ENCODE results near the gene KLK10.

- TF ChIP-seq POLR2A (IDR thresholded peaks at IDR 0.05; ENCODE audit: low read depth, low read length) (no peak), IRF3 (IDR thresholded peaks at IDR 0.05) (no peak), RELA (IDR thresholded peaks at IDR 0.05; ENCODE audit: borderline replicate concordance, partially characterized antibody) (no peak), MAX (IDR thresholded peaks at IDR 0.05; ENCODE audit: low read depth, low read length) (no peak), ASH2L (IDR thresholded peaks at IDR 0.05; ENCODE audit: borderline replicate concordance, low read depth) (no peak), CTCF (IDR thresholded peaks at IDR 0.05 in 2 of 3, conservative IDR thresholded peaks at IDR 0.05 in 1 of 3; ENCODE audit: control insufficient read depth in 2 of 3, extremely low read depth in 1 of 3, insufficient read depth in 1 of 3, low read depth in 3 of 3, low read length in 3 of 3) (no peak), TCF3 (IDR thresholded peaks at IDR 0.05; ENCODE audit: borderline replicate concordance, insufficient read depth, low read depth, low read length) (no peak), IRF5 (IDR thresholded peaks at IDR 0.05; ENCODE audit: borderline replicate concordance) (no peak), PBX3 (IDR thresholded peaks at IDR 0.05; ENCODE audit: insufficient replicate concordance, low read depth, low read length) (no peak), POLR2AphosphoS5 (IDR thresholded peaks at IDR 0.05; ENCODE audit: low read length) (no peak), EP300 (IDR thresholded peaks at IDR 0.05; ENCODE audit: borderline replicate concordance in 1 of 2, control insufficient read depth in 1 of 2, low read depth in 2 of 2, low read length in 2 of 2) (no peak), YBX1 (IDR thresholded peaks at IDR 0.05) (no peak), BRCA1 (IDR thresholded peaks at IDR 0.05; ENCODE audit: low read depth, low read length) (no peak)
Observed at GRCh38 chr19:50963381-50963780, 56.1 kb downstream of the KLK10 start.

Measured in GM12878 (cell line).